Right atrium auricular region (tissue), 2 donors: ENCODE measurements around the gene CREBZF. TPM values are rescaled to one million over a fixed set of nuclear protein-coding genes. Genes with fewer than 3 reads are reported as not detected.
"Not testable (repeated sequence)": the region's sequence is repeated elsewhere in the genome, so short reads cannot be mapped to it uniquely, and the experiment has no call there.

Source experiments
- DNase-seq: peaks from one replicate; pipeline ENCODE4 v3.0.0-alpha.2; 2019; ENCODE audit warnings: low spot score
- H3K27ac ChIP-seq, 2 donors: fragments of 200-600 bp; sonication (generic); 1 replicate in 1 of 2; 2 replicates in 1 of 2; pipeline ENCODE4 v1.5.1; 2016 to 2019
- H3K27me3 ChIP-seq, 2 donors: fragments of 200-600 bp; sonication (generic); one replicate each; pipeline versions ENCODE4 v1.5.1 to v1.6.0; 2017 to 2019
- H3K36me3 ChIP-seq: fragments of 200-600 bp; sonication (generic); one replicate; pipeline ENCODE4 v1.5.1; 2016
- H3K4me1 ChIP-seq, 2 donors: fragments of 200-600 bp; sonication (generic); one replicate each; pipeline versions ENCODE4 v1.5.1 to v1.6.0; 2017 to 2019
- H3K4me3 ChIP-seq, 2 donors: fragments of 200-600 bp; sonication (generic); 1 replicate in 1 of 2; 2 replicates in 1 of 2; pipeline ENCODE4 v1.5.1; 2017 to 2019; ENCODE audit warnings: mild to moderate bottlenecking in 1 of 2, moderate library complexity in 1 of 2
- H3K9me3 ChIP-seq, 2 donors: fragments of 200-600 bp; sonication (generic); one replicate each; pipeline ENCODE4 v1.5.1; 2019
- CTCF ChIP-seq, 2 donors: fragments of 200-600 bp; sonication (generic); IDR thresholded peaks; one replicate each; pipeline ENCODE4 v1.5.1; 2019; ENCODE audit warnings: antibody characterized with exemption in 2 of 2
- total RNA-seq, 2 donors: library from RNA; depleted of rRNA; stranded (reverse); fragments of >200 nt; gene quantifications; one replicate each; pipeline ENCODE4 v1.1.0, GENCODE V29; 2016

CREBZF gene
- total RNA-seq, 2 donors from 2014 or later = 11.6 to 13.6 TPM

GRCh38 chr11:85626496-85626895 lies 38.4 kb downstream of the CREBZF start:
- Histone ChIP-seq H3K9me3 (no peaks in the 10 kb centered on the region), H3K27me3 (no peaks in the 10 kb centered on the region), H3K4me1 (peaks cover 0 to 24% of the 10 kb centered on the region in 2 donors), H3K27ac (peak overlapping the region; percentile 87 to 93), H3K36me3 (no peaks in the 10 kb centered on the region), H3K4me3 (peak overlapping the region; percentile 53 to 67)
- DNase-seq = no peak
- no peak for TF ChIP-seq CTCF (IDR thresholded peaks at IDR 0.05)

- peaks cover 0 to 2% of the 10 kb centered on the region in 2 donors for H3K4me1 ChIP-seq
- no peaks in the 10 kb centered on the region for H3K36me3 ChIP-seq
Measured at GRCh38 chr11:85620256-85620655, 44.7 kb downstream of the CREBZF start.

GRCh38 chr11:85619499-85619898 lies 45.4 kb downstream of the CREBZF start:
- H3K27me3 ChIP-seq = no peaks in the 10 kb centered on the region
- H3K4me1 ChIP-seq = no peaks in the 10 kb centered on the region
- no peak for TF ChIP-seq CTCF (IDR thresholded peaks at IDR 0.05)
- no peak overlapping the region for H3K27ac ChIP-seq
- no peaks in the 10 kb centered on the region for H3K36me3 ChIP-seq
- H3K4me3 ChIP-seq = no peak overlapping the region
- no peaks in the 10 kb centered on the region for H3K9me3 ChIP-seq
- DNase-seq = no peak

More at GRCh38 chr11:85620256-85620655, 44.7 kb downstream of the CREBZF start:
- no peak overlapping the region for H3K27ac ChIP-seq
- no peaks in the 10 kb centered on the region for H3K9me3 ChIP-seq
- H3K27me3 ChIP-seq = no peaks in the 10 kb centered on the region
- no peak for TF ChIP-seq CTCF (IDR thresholded peaks at IDR 0.05)
- no peak for DNase-seq
- no peak overlapping the region for H3K4me3 ChIP-seq

GRCh38 chr11:85611643-85612042 lies 53.3 kb downstream of the CREBZF start:
- not testable (repeated sequence) for H3K27ac ChIP-seq, DNase-seq, H3K4me1 ChIP-seq, H3K4me3 ChIP-seq, H3K36me3 ChIP-seq, H3K27me3 ChIP-seq, H3K9me3 ChIP-seq

Other genes with a start within 250 kb of the CREBZF start
- gene DLG2, start 37.8 kb downstream of the CREBZF start, total RNA-seq = 1 to 10 TPM; 6.6 to 6.7 TPM
- gene TMEM126B, start 36.5 kb downstream of the CREBZF start, total RNA-seq = 10 to 100 TPM; 37.2 to 63.7 TPM
- 10 to 100 TPM; 33.8 to 70.6 TPM for gene TMEM126A, start 17.2 kb downstream of the CREBZF start, total RNA-seq
- gene CCDC89, start 21.1 kb upstream of the CREBZF start, total RNA-seq = 1 to 10 TPM in 1 of 2 donors, under 1 TPM in 1; 0.24 to 1.1 TPM
- 10 to 100 TPM in 1 of 2 donors, 1 to 10 TPM in 1; 5.0 to 12.1 TPM for gene SYTL2, start 146.0 kb upstream of the CREBZF start, total RNA-seq
- gene CCDC83, start 190.3 kb upstream of the CREBZF start, total RNA-seq = not detected